GM19238 (cell line): ENCODE data around the gene EOLA1.
"Not testable (repeated sequence)": the region's sequence is repeated elsewhere in the genome, so short reads cannot be mapped to it uniquely, and the experiment has no call there.

Source experiments
- DNase-seq: peaks from one replicate; pipeline ENCODE4 v3.0.0; 2011; ENCODE audit warnings: low spot score; ENCODE audit not compliant: insufficient read length

EOLA1 gene

DNA sequence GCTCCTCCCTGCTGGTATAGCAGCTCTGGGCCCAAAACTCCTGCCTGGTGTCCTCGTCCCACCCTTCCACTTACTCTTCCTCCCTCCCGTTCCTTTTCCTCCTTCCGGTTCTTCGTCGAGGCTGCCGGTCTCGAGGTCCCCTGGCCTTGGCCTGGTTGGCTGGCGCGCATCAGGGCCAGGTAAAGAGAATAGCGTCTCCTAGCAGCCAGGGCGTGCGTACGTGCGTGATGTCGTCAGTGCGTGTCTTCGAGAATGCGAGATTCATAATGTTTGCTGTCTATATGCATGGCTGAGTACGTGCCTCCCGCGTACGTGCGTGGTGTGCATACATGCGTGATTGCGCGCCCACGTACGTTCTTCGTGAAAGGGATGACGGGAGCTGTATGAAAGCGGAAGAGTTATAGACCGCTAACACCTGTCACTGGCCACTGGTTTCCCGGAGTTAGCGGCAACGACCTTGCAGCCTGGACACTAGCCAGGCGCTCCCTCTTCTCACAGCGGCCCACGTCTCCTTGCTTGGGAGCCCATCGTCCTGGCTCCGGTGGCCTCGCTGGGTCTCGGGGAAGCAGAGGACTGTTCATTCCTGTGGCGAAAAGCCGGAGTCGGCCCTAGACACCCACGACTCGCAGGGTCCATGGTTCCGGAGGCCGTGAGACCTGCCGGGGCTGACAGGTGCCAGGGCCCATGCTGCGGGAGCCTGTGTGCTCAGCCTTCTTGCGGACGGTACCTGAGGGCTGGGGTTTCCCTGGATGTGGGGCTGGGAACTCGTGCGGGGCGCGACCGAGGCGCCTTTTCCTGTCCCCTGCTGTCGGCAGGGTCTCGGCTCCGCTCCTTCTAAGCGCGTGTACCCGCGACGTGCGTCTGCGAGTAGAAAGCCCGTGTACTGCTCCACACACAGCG lies at the start of gene EOLA1:
Gene EOLA1 (plus strand): TSS at position 392 of the 900 bp plus-strand sequence. CDS start 4,619 bp downstream, outside the sequence.
- DNase-seq: peak; percentile 31

DNA sequence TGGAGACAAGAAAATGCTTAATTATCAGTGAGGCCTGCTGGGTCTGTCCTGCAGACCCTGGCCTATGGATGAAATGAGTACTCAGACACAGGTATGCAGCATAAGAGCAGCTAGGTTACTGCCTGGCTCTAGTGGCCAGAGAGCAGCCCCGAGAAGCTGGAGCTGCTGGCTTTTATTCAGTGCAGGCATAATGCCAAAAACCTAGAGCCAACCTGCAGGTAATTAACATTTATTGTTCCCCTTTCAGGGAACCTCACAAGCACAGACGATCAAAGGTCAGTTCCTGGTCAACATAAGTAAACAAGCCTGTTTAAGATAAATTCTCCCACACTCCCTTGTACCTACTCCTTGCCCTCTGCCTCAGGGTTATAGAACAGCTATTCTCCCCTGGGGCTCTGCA lies 49.0 kb upstream of the EOLA1 start:
- DNase-seq: no peak

DNA sequence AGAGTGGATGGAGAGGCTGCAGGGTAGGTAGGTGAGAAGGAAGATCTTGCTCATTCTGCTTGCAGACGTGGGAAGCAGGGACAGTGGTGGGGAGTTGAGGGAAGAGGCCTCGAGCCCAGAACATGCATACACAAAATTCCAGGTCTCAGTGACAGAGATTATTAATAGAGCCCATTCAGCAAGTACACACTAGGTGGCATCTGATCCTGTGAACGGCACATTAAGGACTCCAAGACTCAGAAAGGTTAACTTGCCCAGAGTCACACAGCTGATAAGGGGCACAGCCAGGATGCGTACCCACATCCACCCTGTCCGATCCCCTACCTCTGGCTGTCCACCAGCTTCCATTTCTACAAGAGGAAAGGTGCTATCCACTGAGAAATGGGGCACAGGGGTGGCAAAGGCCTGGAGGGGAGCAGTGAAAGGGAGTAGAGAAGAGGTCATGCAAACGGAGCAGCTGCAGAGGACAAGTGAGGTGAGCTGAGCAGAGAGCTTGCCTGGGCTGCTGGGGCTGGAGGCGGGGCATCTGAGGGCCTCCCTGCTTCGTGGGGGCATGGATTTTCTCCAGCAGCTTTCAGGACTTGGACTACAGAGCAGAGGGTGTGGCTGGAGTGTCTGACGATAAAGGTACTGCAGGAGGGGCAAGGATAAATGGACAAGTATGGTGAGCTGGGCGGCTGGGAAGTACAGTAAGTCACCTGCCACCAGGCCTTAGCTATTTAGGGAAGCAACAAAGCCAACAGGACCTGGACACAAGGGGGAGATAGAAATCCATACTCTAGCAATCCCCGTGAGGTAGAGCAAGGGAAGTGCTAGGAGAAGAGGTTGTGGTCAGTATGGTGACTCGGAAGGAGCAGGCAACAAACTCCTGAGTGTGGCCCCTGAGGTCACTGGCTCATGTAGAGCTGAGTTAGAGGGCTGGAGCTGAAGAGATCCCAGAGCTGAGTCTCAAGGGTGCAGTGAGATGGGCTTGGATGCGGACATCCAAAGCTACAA lies 46.9 kb upstream of the EOLA1 start:
- DNase-seq: no peak

DNA sequence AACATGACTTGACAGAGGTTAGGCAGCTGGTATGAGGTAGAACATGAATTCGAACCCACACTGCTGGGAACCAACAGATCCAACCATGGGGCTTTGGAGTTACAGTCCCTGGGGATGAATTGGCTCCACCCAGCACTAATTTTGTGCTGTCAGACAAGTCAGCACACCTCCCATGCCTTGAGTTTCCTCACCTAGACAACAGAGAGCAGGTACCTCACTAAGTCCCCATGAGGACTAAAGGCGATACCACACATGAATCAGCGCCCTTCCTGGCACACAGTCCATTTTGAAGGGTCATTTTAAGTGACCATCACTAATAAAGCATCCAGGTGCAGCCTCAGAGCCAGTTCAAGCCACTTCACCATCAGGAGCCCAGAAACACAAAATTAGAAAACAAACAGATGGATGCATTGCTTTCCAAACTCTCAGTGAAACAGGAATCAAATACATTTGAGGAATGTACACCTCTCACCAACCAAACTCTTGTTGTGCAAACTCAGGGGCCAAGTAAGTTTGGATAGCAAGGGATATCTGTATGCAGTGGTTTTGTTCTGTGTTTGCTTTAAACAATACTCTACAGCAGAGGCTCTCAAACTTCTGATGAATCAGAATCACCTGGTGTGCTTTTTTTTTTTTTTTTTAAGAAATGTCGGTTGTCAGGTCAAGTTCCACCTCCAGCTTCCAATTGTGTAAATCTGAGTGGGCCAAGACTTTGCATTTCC lies 45.8 kb upstream of the EOLA1 start:
- DNase-seq: no peak

DNA sequence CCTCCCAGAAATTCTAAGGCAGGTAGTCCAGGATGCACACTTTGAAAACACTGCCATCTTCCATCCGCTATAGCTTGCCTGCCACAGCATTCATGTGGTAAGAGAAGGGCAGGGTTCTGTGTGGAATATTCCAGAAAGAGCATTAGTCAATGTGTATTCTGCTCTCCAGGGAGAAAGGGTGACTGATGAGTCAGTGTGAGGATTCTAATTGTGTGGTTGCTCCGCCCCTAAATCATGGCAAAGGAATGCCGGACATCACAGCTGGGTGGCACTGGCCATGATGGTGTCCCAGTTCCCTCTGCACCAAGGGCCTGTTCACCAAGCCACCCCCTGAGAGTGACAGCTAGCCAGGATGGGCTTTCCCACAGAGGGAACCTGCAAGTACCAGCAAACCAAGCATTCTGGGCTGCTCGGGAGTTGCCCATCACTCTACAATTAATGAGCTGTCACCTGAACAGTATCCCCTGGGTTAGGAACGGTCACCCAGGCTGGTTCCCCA lies 45.2 kb upstream of the EOLA1 start:
- no peak for DNase-seq

DNA sequence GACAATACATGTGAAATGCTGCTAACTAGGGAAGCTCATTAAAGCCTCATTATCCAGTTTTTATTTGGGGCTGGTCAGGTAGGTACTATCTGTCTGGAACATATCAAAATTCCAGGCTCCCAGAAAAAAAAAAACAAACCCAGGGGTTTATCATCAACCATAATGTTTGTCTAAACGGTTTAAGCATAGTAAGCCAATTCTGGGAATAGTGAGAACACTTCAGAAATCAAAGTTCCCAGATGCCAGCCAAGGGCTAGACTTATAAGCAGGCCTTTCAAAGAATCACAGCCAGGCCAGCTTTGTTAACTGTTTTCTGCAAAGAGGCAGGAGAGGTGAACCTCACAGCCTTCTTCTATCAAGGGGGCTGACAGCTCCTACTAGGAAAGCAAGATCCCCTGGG lies 43.8 kb upstream of the EOLA1 start:
- DNase-seq: no peak

DNA sequence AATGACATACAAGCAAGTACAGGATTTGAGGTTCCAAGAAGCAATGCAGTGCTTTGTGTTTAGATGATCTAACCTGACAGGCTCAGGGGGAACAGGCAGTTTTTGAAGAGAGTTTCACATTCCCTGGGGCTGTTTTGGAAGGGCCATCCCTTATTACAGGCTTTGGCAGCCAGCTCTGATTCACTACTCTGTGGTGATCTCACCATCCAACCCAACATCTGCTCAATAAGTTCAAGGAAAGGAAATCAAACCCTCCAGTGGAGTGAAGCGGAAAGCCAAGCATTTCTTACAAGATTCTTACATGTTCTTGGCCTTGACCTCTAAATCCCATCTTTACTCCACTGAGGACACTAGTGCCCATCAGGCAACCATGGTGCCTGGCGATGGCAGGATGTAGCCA lies 43.2 kb upstream of the EOLA1 start:
- DNase-seq: no peak

DNA sequence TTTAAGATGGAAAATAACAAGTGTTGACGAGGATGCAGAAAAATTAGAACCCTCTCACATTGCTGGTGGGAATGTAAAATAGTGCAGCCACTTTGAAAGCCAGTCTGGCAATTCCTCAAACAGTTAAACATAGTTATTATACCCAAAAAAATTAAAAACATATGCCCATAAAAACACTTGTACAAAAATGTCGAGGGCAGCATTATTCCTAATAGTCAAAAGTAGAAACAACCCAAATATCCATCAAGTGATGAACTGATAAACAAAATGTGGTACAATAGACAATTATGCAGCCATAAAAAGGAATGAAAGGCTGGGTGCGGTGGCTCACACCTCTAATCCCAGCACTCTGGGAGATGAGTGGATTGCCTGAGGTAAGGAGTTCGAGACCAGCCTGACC lies 42.0 kb upstream of the EOLA1 start:
- no peak for DNase-seq

DNA sequence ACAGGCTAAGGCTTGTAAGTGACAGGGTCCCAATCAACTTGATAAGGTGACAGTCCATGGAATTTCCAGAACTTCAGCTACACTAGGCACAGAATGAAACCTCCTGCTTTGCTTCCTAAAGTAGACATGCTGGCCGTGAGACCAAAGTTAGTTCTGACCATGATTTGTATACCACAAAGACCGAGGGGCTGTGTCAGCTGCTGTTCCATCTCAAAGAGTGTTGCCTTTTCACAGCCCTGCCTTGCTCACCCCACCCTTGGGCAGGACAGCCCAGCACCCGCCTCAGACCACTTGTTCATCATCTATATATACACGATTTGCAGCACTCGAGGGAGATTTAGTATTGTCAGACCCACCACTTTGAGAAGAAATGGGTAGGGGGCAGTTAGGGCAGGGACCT lies 41.0 kb upstream of the EOLA1 start:
- no peak for DNase-seq

DNA sequence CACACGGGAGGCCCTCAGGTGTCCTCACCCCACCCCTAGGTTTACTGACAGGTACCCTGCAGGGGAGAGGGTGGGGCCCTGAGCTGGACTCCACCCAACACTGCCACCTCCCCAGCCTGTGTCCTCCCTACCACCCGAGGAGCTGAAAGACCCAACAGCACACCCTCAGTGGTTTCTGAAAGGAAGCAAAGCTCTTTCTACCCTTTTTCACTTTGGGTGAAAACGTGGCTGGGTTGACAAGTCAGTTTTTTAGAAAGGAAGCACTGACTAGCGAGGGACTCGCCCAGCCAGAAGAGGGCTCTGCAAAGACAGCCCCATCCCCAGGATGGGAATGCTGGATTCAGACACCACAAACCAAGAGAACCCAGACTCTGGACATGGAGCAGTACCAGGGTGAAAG lies 37.9 kb upstream of the EOLA1 start:
- not testable (repeated sequence) for DNase-seq

DNA sequence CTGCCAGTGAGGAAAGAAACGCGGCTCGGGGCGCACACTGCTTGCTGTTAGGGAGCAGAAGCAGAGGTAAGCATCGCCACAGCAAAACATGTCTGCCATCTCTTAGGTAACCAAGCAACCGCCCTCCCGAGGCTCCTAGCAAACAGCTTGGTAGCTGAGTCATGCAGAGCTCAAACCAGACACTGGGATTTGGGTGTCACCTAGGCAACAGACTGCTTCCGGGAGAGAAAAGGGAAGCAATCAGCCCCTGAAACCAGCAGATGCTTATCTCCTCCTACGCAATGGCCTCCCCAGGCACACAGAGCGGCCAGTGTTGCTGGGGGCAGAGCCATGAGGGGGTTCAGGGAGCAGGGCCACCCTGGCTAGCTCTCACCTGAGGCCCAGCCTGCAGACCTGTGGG lies 37.4 kb upstream of the EOLA1 start:
- DNase-seq: not testable (repeated sequence)

DNA sequence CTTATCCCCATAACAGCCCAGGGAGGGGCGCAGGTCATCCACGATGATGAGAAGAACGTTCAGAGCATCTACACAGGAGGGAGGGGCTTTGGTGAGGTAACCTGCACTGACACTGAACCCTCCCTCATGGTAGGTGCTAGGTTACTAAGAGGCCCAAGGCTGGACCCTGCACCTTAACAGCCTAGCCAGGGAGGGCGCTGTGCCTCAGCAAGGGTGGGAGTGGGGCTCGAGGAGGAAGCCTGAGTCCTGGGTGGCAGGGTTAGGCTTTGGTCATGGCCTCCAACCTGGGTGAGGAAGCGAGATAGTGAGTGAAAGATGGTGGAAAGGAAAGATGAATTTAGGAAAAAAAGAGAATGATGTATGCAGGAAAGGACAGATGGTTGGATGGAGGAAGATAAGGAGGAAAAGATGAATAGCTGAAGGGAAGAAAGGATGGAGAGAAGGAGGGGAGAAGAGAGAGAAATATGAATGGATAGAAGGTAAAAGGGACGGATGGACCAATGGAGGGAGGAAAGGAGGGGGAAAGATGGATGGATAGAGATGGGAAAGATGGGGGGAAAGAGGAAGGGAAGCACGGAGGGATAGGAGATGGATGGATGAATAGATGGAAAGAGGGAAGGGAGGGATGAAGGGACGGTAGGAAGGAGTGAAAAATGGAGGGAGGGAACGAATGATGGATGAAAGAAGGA lies 36.4 kb upstream of the EOLA1 start:
- DNase-seq: no peak

DNA sequence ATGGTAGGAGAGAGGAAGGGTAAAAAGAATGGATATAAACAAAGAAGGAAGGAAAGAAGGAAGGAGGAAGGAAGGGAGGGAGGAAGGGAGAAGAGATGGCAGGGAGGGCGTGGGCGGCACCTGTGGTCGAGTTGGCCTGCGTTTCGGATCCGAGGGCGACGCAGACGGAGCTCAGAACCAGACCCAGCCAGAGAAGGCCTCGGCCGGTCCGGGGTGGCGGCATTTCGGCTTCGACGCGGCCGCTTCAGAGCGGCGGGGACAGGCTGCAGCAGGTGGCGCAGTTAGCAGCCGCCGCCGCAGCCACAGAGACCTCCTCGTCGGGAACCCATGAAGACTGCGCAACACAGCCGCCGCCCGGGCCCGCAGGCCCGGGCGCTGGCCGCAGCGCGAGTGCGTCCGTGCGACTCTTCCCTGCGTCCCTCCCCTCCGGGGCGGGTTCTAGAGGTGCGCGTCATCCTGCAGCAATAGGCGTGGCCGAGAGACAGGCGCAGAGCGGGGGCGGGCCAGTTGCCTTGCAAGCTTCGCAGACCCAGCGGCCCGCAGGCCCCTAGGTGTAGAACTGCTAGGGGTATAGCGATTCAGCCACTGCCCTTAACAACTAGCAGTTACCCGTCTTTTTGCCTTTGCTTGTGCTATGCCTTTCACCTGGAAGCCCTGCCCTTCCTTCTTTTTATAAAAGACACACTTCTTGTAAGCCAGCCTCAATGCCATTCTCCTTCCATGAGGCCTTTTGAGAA lies 35.7 kb upstream of the EOLA1 start, which contains the start of gene IDS:
Gene IDS (minus strand): TSS at position 392 of the 737 bp plus-strand sequence. CDS start 169 bp downstream, at position 223.
- peak; percentile 57 for DNase-seq

DNA sequence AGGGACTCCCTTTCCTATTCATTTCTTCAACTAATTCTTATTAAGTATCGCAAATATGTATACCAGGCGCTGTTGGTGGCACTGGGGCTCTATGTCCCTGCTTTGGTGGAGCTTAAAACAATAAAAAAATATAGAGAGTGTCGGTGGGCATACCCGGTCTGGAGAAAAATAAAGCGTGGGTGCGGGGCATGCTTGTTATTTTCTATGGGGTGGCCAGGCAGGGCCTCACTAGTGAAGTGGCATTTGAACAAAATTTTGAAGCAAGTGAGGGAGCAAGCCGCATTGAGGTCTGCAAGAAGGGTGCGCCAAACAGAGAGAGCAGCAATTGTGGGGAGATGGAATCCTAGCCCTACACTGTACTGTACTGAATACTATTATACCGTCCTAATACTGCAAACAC lies 35.1 kb upstream of the EOLA1 start:
- no peak for DNase-seq

DNA sequence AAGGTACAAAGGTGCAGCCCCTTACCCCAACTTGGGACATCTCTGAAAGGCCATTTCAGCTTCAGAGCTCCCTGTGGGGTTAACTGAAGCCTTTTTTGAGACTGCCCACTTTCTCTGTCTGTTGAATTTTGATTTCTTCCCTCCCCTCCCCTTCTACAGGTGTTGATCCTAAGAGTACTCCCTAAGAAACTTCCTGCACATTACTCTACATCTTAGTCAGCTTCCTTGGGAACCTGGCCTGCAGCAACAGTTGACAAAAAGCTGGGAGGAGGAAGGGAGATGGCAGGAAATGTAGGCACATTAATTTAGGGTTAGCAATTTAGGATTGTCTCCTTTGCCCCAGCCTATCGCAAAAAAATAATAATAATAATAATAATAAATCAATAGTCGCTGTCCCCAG lies 34.5 kb upstream of the EOLA1 start:
- DNase-seq: no peak

DNA sequence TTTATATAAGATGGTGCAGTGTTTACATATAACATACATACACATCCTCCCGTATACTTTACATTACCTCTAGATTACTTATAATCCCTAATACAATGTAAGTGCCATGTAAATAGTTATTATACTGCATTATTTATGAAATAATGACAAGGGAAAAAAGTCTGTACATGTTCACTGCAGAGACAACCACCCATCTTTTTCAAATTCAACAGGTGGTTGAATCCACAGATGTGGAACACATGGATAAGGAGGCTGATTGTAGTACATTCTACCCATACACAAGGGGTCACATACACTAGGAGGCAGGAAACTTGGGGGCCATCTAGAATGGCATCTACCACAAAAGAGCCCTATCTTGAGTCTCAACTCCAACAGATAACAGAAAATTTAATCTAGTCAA lies 32.3 kb upstream of the EOLA1 start:
- no peak for DNase-seq

DNA sequence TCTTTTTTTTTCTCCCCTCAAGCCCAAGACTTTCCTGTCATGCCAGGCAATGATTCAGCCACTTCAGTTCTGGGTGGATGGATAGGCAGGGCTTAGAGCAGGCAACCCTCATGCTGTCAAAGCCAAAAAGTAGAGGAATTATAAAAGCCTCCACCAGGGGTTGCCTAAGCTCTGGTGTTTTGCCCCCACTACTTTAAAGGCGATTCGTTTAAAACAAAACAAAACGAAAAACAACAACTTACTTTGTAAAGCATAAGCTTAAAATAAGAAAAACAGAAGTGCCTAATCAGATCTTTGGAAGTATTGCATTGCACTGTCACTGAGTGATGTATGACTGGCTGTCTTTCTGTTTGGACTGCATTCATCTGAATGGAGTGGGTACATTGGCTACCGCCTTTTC lies 30.4 kb upstream of the EOLA1 start:
- no peak for DNase-seq

DNA sequence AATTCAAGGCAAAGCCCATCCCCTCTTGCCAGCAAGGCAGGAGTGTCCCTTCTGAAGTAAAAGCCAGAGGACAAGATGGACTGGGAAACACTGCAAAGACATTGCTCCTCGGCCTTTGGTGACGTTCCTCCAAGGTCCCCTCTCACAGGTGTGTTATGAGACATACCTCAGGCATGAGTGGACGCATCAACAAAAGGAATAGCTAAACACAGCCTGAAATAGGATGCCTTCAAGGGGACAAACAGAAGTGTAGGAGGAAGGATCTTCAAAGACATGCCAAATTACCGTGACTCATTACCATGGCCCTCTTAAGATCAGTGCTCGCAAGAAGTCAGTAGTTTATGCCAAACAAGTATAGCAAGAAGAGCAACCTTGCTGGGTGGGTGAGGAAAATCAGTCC lies 29.7 kb upstream of the EOLA1 start:
- DNase-seq: no peak

DNA sequence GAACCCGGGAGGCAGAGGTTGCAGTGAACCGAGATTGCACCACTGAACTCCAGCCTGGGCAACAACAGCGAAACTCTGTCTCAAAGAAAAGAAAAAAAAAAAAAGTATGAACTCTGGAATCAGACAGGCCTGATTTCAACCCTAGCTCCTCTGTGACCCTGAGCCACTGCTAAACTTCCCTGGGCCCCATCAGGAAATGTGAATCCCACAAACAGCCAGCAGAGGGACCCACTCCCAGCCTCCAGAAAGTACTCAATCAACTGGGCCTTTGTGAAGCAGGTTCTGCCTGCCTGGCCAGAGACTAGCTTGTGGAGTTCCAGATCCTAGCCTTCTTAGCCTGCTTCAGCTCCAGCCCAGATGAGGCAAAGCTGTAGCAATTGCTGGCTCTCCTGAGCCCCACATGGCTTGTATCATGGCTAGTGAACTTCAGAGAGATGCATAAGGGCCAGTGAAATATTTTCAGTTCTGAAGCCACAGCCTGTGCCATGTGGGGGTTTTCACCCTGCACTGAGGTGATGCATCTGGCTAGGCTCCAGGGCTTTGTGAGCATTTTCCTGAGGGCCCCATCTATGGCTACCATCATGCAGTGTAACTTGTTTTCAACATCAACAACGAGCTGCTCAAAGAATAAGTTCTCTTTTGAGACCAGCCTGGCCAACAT lies 28.5 kb upstream of the EOLA1 start:
- DNase-seq: peak; percentile 29
